ENCODE data around the gene PRND.
"Not testable (repeated sequence)": the region's sequence is repeated elsewhere in the genome, so short reads cannot be mapped to it uniquely, and the experiment has no call there.

Gene PRND

DNA sequence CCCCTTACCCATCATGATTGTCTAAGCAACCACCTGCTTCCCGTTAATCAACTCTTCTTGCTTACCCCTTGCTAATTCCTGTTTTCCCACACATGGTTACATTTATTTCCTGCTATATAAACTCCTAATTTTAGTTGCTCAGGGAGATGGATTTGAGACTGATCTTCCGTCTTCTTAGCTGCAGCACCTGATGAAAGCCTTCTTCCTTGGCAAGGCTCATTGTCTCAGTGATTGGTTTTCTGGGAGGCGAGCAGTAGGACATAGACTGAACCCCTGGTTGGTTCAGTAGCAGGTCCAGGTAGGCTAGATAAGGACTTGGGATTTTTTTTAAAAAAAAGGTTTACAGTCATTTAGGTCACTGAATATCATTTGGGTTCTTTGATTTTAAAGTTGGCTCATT is 50.4 kb downstream of the PRND start:
- H3K9me2 ChIP-seq (replicated peaks; ENCODE audit: insufficient read depth, low read length), result no peaks in the 10 kb centered on the region
- no peaks in the 10 kb centered on the region for H3K36me3 ChIP-seq (replicated peaks; ENCODE audit: insufficient read depth, low read length)
- H3K79me2 ChIP-seq (ENCODE audit: low read length), result no peaks in the 10 kb centered on the region
- no peak overlapping the region for H3K4me2 ChIP-seq (ENCODE audit: low read depth, low read length)
- H2AFZ ChIP-seq (ENCODE audit: low read length), result no peak overlapping the region
- no peaks in the 10 kb centered on the region for H3F3A ChIP-seq (ENCODE audit: insufficient read depth, low read length)
- H3K27ac ChIP-seq (ENCODE audit: low read length), result no peak overlapping the region
- no peak overlapping the region for H3K4me3 ChIP-seq (ENCODE audit: low read length)
- H3K9me3 ChIP-seq (replicated peaks; ENCODE audit: insufficient read depth, low read length), result no peaks in the 10 kb centered on the region
- TF ChIP-seq, protein P1, sequence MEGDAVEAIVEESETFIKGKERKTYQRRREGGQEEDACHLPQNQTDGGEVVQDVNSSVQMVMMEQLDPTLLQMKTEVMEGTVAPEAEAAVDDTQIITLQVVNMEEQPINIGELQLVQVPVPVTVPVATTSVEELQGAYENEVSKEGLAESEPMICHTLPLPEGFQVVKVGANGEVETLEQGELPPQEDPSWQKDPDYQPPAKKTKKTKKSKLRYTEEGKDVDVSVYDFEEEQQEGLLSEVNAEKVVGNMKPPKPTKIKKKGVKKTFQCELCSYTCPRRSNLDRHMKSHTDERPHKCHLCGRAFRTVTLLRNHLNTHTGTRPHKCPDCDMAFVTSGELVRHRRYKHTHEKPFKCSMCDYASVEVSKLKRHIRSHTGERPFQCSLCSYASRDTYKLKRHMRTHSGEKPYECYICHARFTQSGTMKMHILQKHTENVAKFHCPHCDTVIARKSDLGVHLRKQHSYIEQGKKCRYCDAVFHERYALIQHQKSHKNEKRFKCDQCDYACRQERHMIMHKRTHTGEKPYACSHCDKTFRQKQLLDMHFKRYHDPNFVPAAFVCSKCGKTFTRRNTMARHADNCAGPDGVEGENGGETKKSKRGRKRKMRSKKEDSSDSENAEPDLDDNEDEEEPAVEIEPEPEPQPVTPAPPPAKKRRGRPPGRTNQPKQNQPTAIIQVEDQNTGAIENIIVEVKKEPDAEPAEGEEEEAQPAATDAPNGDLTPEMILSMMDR (IDR thresholded peaks at IDR 0.05; ENCODE audit: low read length), result no peak
- TF ChIP-seq EZH2 (optimal IDR thresholded peaks at IDR 0.05; ENCODE audit: low read depth, low read length) (no peak), EZH2phosphoT487 (IDR thresholded peaks at IDR 0.05; ENCODE audit: low read length) (no peak)
- no peaks in the 10 kb centered on the region for H4K20me1 ChIP-seq (ENCODE audit: insufficient read depth, low read length)
- DNase-seq, result no peak
- H3K4me1 ChIP-seq (ENCODE audit: low read length), result peaks cover 2% of the 10 kb centered on the region; the same call in 1 of the 2 replicates
- H3K27me3 ChIP-seq (replicated peaks; ENCODE audit: insufficient read depth, low read length), result no peaks in the 10 kb centered on the region
- no peak overlapping the region for H3K9ac ChIP-seq (ENCODE audit: low read length)

DNA sequence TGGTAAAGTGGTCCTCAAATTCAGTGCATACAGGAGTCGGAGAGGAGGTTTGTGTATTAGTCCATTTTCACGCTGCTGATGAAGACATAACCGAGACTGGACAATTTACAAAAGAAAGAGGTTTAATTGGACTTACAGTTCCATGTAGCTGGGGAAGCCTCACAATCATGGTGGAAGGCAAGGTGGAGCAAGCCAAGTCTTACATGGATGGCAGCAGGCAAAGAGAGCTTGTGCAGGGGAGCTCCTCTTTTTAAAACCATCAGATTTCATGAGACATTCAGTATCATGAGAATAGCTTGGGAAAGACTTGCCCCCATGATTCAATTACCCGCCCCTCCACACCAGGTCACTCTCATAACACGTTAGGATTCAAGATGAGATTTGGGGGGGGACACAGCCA is 51.3 kb downstream of the PRND start:
- not testable (repeated sequence) for H3K27ac ChIP-seq (ENCODE audit: low read length); H3F3A ChIP-seq (ENCODE audit: insufficient read depth, low read length); H3K4me3 ChIP-seq (ENCODE audit: low read length); H3K4me1 ChIP-seq (ENCODE audit: low read length); H3K9me2 ChIP-seq (replicated peaks; ENCODE audit: insufficient read depth, low read length); H4K20me1 ChIP-seq (ENCODE audit: insufficient read depth, low read length); H3K9me3 ChIP-seq (replicated peaks; ENCODE audit: insufficient read depth, low read length); H2AFZ ChIP-seq (ENCODE audit: low read length); H3K9ac ChIP-seq (ENCODE audit: low read length); H3K79me2 ChIP-seq (ENCODE audit: low read length); H3K4me2 ChIP-seq (ENCODE audit: low read depth, low read length); H3K36me3 ChIP-seq (replicated peaks; ENCODE audit: insufficient read depth, low read length); DNase-seq; H3K27me3 ChIP-seq (replicated peaks; ENCODE audit: insufficient read depth, low read length)

DNA sequence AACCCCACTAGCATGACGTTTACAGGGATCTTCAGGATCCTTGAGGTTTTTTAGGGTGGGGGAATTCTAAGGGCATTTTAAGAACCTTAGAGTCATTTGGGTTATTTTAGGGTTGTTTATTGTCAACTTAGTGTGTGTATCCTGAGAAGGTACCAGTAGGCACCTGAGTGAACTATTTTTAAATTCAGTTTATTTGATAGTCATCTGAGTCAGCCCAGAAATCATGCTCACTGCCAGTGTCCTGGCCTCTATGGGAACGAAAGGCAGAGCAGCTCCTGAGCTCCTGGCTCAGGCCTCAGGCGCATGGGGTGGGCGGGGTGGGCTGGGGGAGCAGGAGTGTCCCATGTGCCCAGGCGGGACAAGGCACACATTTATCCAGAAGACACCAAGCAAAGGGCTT is 52.0 kb downstream of the PRND start:
- H3K4me3 ChIP-seq (ENCODE audit: low read length), result no peak overlapping the region
- no peak overlapping the region for H3K9ac ChIP-seq (ENCODE audit: low read length)
- H3K4me1 ChIP-seq (ENCODE audit: low read length), result peaks cover 2% of the 10 kb centered on the region; the same call in 1 of the 2 replicates
- DNase-seq, result no peak
- TF ChIP-seq EZH2 (optimal IDR thresholded peaks at IDR 0.05; ENCODE audit: low read depth, low read length) (no peak), EZH2phosphoT487 (IDR thresholded peaks at IDR 0.05; ENCODE audit: low read length) (no peak)
- TF ChIP-seq, protein P1 (IDR thresholded peaks at IDR 0.05; ENCODE audit: low read length), result no peak
- H3K4me2 ChIP-seq (ENCODE audit: low read depth, low read length), result no peak overlapping the region
- no peak overlapping the region for H2AFZ ChIP-seq (ENCODE audit: low read length)
- H3F3A ChIP-seq (ENCODE audit: insufficient read depth, low read length), result no peaks in the 10 kb centered on the region
- no peaks in the 10 kb centered on the region for H3K9me2 ChIP-seq (replicated peaks; ENCODE audit: insufficient read depth, low read length)
- H4K20me1 ChIP-seq (ENCODE audit: insufficient read depth, low read length), result no peaks in the 10 kb centered on the region
- H3K79me2 ChIP-seq (ENCODE audit: low read length), result no peaks in the 10 kb centered on the region
- H3K36me3 ChIP-seq (replicated peaks; ENCODE audit: insufficient read depth, low read length), result no peaks in the 10 kb centered on the region
- H3K27me3 ChIP-seq (replicated peaks; ENCODE audit: insufficient read depth, low read length), result no peaks in the 10 kb centered on the region
- H3K9me3 ChIP-seq (replicated peaks; ENCODE audit: insufficient read depth, low read length), result no peaks in the 10 kb centered on the region
- H3K27ac ChIP-seq (ENCODE audit: low read length), result no peak overlapping the region

DNA sequence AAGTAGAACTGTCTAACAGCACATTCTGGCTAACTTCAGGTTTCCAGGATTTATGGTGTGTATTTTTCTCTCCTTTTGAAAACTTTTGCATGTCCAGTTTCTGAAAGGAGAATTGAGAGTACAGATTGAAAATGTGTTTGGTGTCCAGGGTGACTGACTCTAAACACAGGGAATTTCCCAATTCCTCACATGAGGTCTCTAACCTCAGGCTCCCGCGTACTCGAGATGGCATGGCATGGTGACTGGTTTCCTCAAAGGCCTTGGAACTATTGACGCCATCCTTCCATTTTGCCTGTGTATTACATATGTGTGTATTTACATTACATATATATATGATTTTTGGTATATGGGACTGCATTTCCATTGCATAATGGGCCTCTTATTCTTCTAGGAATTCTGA is 52.5 kb downstream of the PRND start:
- Histone ChIP-seq H3F3A (ENCODE audit: insufficient read depth, low read length) (no peaks in the 10 kb centered on the region), H3K9me3 (replicated peaks; ENCODE audit: insufficient read depth, low read length) (no peaks in the 10 kb centered on the region), H3K27ac (ENCODE audit: low read length) (no peak overlapping the region), H3K4me1 (ENCODE audit: low read length) (peaks cover 2% of the 10 kb centered on the region; the same call in 1 of the 2 replicates), H3K4me2 (ENCODE audit: low read depth, low read length) (no peak overlapping the region), H3K4me3 (ENCODE audit: low read length) (no peak overlapping the region), H3K36me3 (replicated peaks; ENCODE audit: insufficient read depth, low read length) (no peaks in the 10 kb centered on the region), H2AFZ (ENCODE audit: low read length) (no peak overlapping the region), H3K9ac (ENCODE audit: low read length) (no peak overlapping the region), H3K27me3 (replicated peaks; ENCODE audit: insufficient read depth, low read length) (no peaks in the 10 kb centered on the region), H4K20me1 (ENCODE audit: insufficient read depth, low read length) (no peaks in the 10 kb centered on the region), H3K79me2 (ENCODE audit: low read length) (no peaks in the 10 kb centered on the region), H3K9me2 (replicated peaks; ENCODE audit: insufficient read depth, low read length) (no peaks in the 10 kb centered on the region)
- DNase-seq, result no peak
- TF ChIP-seq EZH2phosphoT487 (IDR thresholded peaks at IDR 0.05; ENCODE audit: low read length), result no peak
- TF ChIP-seq, protein P1 (IDR thresholded peaks at IDR 0.05; ENCODE audit: low read length), result no peak
- TF ChIP-seq EZH2 (optimal IDR thresholded peaks at IDR 0.05; ENCODE audit: low read depth, low read length), result no peak

Measured in MM.1S (cell line).